ENCODE measurements around the gene NEXMIF.
"Not testable (repeated sequence)": the region's sequence is repeated elsewhere in the genome, so short reads cannot be mapped to it uniquely, and the experiment has no call there.

Gene NEXMIF

GRCh38 chrX:74925225-74926088 lies at the start of gene NEXMIF:
Gene NEXMIF, minus strand, starts transcription at chrX:74925452.
- no peak for DNase-seq

- not testable (repeated sequence) for DNase-seq
These were observed 36.7 kb upstream of the NEXMIF start for GRCh38 chrX:74961962-74962361.

GRCh38 chrX:74949717-74950116 lies 24.5 kb upstream of the NEXMIF start:
- DNase-seq, result no peak

GRCh38 chrX:74940414-74940813 lies 15.2 kb upstream of the NEXMIF start:
- no peak for DNase-seq

- no peak for DNase-seq
These were observed 6.0 kb upstream of the NEXMIF start for GRCh38 chrX:74931214-74931613.

- DNase-seq, result no peak
These were observed 615 bp downstream of the NEXMIF start for GRCh38 chrX:74924449-74925224.

- no peak for DNase-seq
These were observed 1.3 kb downstream of the NEXMIF start for GRCh38 chrX:74923942-74924448.

- DNase-seq, result no peak
These were observed 2.2 kb downstream of the NEXMIF start for GRCh38 chrX:74922922-74923543.

GRCh38 chrX:74911494-74911893 lies 13.8 kb downstream of the NEXMIF start:
- DNase-seq, result no peak

- DNase-seq, result no peak
These were observed 18.8 kb downstream of the NEXMIF start for GRCh38 chrX:74906417-74906816.

GRCh38 chrX:74902806-74903205 lies 22.4 kb downstream of the NEXMIF start:
- DNase-seq, result no peak

GRCh38 chrX:74892561-74892960 lies 32.7 kb downstream of the NEXMIF start:
- no peak for DNase-seq

- DNase-seq, result no peak
These were observed 34.4 kb downstream of the NEXMIF start for GRCh38 chrX:74890676-74891430.

GRCh38 chrX:74882383-74882782 lies 42.9 kb downstream of the NEXMIF start:
- not testable (repeated sequence) for DNase-seq

- DNase-seq, result no peak
These were observed 59.5 kb downstream of the NEXMIF start for GRCh38 chrX:74865725-74866124.

GRCh38 chrX:74853255-74853654 lies 72.0 kb downstream of the NEXMIF start:
- DNase-seq, result no peak

GRCh38 chrX:74835566-74835965 lies 89.7 kb downstream of the NEXMIF start:
- DNase-seq, result no peak

- DNase-seq, result not testable (repeated sequence)
These were observed 105.5 kb downstream of the NEXMIF start for GRCh38 chrX:74819797-74820196.

GRCh38 chrX:74814681-74815080 lies 110.6 kb downstream of the NEXMIF start:
- DNase-seq, result no peak

- no peak for DNase-seq
These were observed 120.7 kb downstream of the NEXMIF start for GRCh38 chrX:74804574-74804973.

- DNase-seq, result no peak
These were observed 125.2 kb downstream of the NEXMIF start for GRCh38 chrX:74800062-74800461.

- DNase-seq, result no peak
These were observed 127.8 kb downstream of the NEXMIF start for GRCh38 chrX:74797338-74797887.

Measured in CD4-positive, alpha-beta T cell treated with Interleukin-15 for 1 hour (primary cell).